ENCODE measurements around the gene KLK15. TPM values are rescaled to one million over a fixed set of nuclear protein-coding genes. Genes with fewer than 3 reads are reported as not detected.
A peak's percentile ranks its signal among the peaks of the same experiment; 100 is the strongest.

KLK15 gene
- total RNA-seq, 2 donors from 2014 or later = not detected

DNA sequence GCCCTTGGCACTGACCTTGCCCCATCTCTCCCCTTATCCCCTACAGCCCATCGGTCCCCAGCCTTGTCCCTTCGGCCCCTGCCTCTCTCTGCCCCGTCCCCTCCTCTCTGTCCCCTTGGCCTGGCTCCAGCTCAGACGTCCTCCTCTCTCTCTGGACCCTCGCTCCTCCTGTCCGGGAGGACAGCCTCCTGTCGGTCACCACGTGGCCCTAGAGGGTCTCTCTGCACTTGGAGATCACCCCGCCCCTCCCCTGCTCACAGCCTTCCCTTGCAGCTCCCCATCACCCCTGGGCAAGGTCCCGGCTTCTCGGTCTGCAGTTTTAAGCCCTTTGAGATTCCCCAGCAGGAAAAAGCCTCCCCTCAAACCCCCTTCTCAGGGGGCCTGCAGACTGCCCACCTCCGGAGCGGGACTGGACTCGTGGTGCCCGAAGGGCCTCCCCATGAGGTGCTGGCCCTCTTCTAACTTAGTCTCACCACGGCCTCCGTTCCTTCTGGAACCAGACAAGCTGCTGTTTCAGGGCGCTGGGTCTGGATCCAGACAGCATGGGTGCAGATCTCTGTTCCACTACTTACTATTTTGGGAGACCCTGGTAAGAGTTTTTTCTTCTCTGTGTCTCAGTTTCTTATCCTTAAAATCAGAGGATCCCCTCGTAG lies 3.3 kb upstream of the KLK15 start:
- Histone ChIP-seq H3K27ac (no peak overlapping the region), H3K27me3 (no peaks in the 10 kb centered on the region), H3K4me3 (peak overlapping the region in 1 of 2 donors; percentile 52), H3K36me3 (no peaks in the 10 kb centered on the region), H3K4me1 (peaks cover 0 to 10% of the 10 kb centered on the region in 2 donors), H3K9me3 (peaks cover 0 to under 1% of the 10 kb centered on the region in 2 donors)
- DNase-seq (ENCODE audit: low spot score) = no peak
- TF ChIP-seq, protein P1, sequence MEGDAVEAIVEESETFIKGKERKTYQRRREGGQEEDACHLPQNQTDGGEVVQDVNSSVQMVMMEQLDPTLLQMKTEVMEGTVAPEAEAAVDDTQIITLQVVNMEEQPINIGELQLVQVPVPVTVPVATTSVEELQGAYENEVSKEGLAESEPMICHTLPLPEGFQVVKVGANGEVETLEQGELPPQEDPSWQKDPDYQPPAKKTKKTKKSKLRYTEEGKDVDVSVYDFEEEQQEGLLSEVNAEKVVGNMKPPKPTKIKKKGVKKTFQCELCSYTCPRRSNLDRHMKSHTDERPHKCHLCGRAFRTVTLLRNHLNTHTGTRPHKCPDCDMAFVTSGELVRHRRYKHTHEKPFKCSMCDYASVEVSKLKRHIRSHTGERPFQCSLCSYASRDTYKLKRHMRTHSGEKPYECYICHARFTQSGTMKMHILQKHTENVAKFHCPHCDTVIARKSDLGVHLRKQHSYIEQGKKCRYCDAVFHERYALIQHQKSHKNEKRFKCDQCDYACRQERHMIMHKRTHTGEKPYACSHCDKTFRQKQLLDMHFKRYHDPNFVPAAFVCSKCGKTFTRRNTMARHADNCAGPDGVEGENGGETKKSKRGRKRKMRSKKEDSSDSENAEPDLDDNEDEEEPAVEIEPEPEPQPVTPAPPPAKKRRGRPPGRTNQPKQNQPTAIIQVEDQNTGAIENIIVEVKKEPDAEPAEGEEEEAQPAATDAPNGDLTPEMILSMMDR (IDR thresholded peaks at IDR 0.05) = no peak

- no peaks in the 10 kb centered on the region for H3K36me3 ChIP-seq
- no peak for DNase-seq (ENCODE audit: low spot score)
- no peak overlapping the region for H3K27ac ChIP-seq
- peak overlapping the region; percentile 33 to 52 for H3K4me3 ChIP-seq
- no peaks in the 10 kb centered on the region for H3K27me3 ChIP-seq
- H3K4me1 ChIP-seq = peaks cover 0 to 10% of the 10 kb centered on the region in 2 donors
- TF ChIP-seq, protein P1 (IDR thresholded peaks at IDR 0.05) = no peak
- no peaks in the 10 kb centered on the region for H3K9me3 ChIP-seq
Measured at GRCh38 chr19:50835785-50836542, 2.6 kb upstream of the KLK15 start.

DNA sequence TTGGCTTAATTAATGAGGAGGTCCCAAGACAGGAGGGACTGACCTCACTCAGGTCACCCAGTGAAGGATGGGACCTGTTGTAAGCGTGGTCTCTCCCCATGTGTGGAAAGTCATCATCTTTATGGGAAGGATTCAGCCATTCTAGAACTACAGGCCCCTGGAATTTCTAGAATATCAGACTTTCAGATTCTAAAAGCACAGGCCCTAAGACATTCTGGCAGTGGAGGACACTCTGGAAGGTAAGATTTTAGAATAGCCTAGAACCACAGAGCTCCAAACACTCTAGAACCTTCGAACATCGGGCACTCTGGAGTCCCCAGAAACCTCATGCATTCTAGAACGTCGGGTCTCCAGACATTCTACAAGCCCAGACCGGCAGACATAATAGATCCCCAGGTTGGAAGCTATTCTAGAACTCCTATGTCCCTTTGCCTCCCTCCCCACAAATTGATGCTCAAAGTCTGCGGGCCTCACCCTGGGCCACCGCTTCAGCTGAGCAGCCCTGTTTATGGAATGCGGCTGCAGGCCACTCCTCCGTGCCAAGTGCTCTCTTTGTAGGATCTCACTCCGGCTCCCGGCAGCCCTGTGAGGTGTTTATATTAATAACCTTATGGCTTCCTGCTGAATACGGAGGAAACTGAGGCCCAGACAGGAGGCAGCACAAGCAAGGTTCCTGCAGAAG lies 1.9 kb upstream of the KLK15 start:
- H3K4me3 ChIP-seq = peak overlapping the region; percentile 33 to 52
- H3K27me3 ChIP-seq = no peaks in the 10 kb centered on the region
- no peak for DNase-seq (ENCODE audit: low spot score)
- TF ChIP-seq, protein P1 (IDR thresholded peaks at IDR 0.05) = no peak
- peaks cover 0 to 10% of the 10 kb centered on the region in 2 donors for H3K4me1 ChIP-seq
- no peaks in the 10 kb centered on the region for H3K36me3 ChIP-seq
- no peaks in the 10 kb centered on the region for H3K9me3 ChIP-seq
- H3K27ac ChIP-seq = no peak overlapping the region

- H3K27me3 ChIP-seq = no peaks in the 10 kb centered on the region
- TF ChIP-seq, protein P1 (IDR thresholded peaks at IDR 0.05) = no peak
Measured at GRCh38 chr19:50833802-50834167, 411 bp upstream of the KLK15 start.

DNA sequence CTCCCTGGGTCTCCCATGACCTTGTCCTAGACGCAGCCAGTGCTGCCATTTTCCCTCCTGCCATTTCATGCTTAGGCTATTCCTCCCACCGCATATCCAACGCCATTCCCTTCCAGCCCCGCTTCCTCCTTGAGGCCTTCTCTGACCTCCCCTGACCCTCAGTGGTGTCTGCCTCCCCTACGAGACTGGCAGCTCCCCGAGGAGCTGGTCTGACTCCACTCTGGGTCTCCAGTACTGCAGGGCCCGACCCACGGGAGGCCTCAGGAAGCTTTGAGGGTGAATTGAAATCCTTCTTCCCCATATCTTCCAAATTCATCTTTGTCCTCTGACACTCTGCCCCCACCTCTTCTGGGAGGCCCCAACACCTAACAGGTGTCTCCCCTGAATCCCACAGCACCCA lies 708 bp downstream of the KLK15 start:
- H3K27me3 ChIP-seq = no peaks in the 10 kb centered on the region
- H3K27ac ChIP-seq = no peak overlapping the region
- H3K36me3 ChIP-seq = no peaks in the 10 kb centered on the region
- no peak for DNase-seq (ENCODE audit: low spot score)
- no peak overlapping the region for H3K4me3 ChIP-seq
- TF ChIP-seq, protein P1 (IDR thresholded peaks at IDR 0.05) = no peak
- peaks cover 0 to 10% of the 10 kb centered on the region in 2 donors for H3K4me1 ChIP-seq
- no peaks in the 10 kb centered on the region for H3K9me3 ChIP-seq

More at GRCh38 chr19:50833802-50834167, 411 bp upstream of the KLK15 start:
- no peak for DNase-seq (ENCODE audit: low spot score)
- no peak overlapping the region for H3K27ac ChIP-seq
- no peaks in the 10 kb centered on the region for H3K9me3 ChIP-seq
- H3K4me3 ChIP-seq = no peak overlapping the region
- no peaks in the 10 kb centered on the region for H3K36me3 ChIP-seq
- peaks cover 0 to 10% of the 10 kb centered on the region in 2 donors for H3K4me1 ChIP-seq
